ENCODE measurements around the gene MKLN1.

The MKLN1 gene

GRCh38 chr7:131390275-131390674, 62.6 kb downstream of the MKLN1 start:
- H3K56ac ChIP-seq (ENCODE audit: low read length) = no peak overlapping the region
- H3K36me3 ChIP-seq (ENCODE audit: control insufficient read depth, insufficient read depth, low read length) = no peaks in the 10 kb centered on the region
- H3K4me2 ChIP-seq (ENCODE audit: low read length) = no peak overlapping the region
- no peak overlapping the region for H4K8ac ChIP-seq (ENCODE audit: low read depth, low read length)
- H3K9ac ChIP-seq (ENCODE audit: low read length) = no peak overlapping the region
- no CpG with 5 or more reads among the region's 1 CpG for WGBS (ENCODE audit: extremely low coverage, insufficient coverage, low lambda C conversion rate)
- no peaks in the 10 kb centered on the region for H3K79me2 ChIP-seq (ENCODE audit: control insufficient read depth, insufficient read depth, low read length)
- DNase-seq = no peak
- H3K4me1 ChIP-seq (ENCODE audit: control insufficient read depth, low read depth, low read length) = no peaks in the 10 kb centered on the region
- H3K4ac ChIP-seq (ENCODE audit: low read depth, low read length) = no peak overlapping the region
- no peak overlapping the region for H3K27ac ChIP-seq (ENCODE audit: low read depth, low read length)
- no peak overlapping the region for H2AK5ac ChIP-seq (ENCODE audit: low read length)
- H3K4me3 ChIP-seq (ENCODE audit: low read length) = no peak overlapping the region
- H4K5ac ChIP-seq (ENCODE audit: low read length) = no peak overlapping the region
- H3K18ac ChIP-seq (ENCODE audit: low read length) = no peak overlapping the region
- H3K27me3 ChIP-seq (ENCODE audit: insufficient read depth, low read length, poor library complexity) = no peaks in the 10 kb centered on the region
- H2BK5ac ChIP-seq (ENCODE audit: low read length) = no peak overlapping the region
- no peaks in the 10 kb centered on the region for H3K79me1 ChIP-seq (ENCODE audit: low read length)
- no peak overlapping the region for H2BK120ac ChIP-seq (ENCODE audit: low read depth, low read length)
- no peak overlapping the region for H3K23ac ChIP-seq (ENCODE audit: low read length)
- H2BK15ac ChIP-seq (replicated peaks; ENCODE audit: low read depth) = no peak overlapping the region

GRCh38 chr7:131391145-131391544, 63.5 kb downstream of the MKLN1 start:
- DNase-seq = no peak
- H3K79me1 ChIP-seq (ENCODE audit: low read length) = no peaks in the 10 kb centered on the region
- H2AK5ac ChIP-seq (ENCODE audit: low read length) = no peak overlapping the region
- H3K36me3 ChIP-seq (ENCODE audit: control insufficient read depth, insufficient read depth, low read length) = no peaks in the 10 kb centered on the region
- H3K18ac ChIP-seq (ENCODE audit: low read length) = no peak overlapping the region
- no peak overlapping the region for H3K56ac ChIP-seq (ENCODE audit: low read length)
- H3K4me2 ChIP-seq (ENCODE audit: low read length) = no peak overlapping the region
- no peak overlapping the region for H4K5ac ChIP-seq (ENCODE audit: low read length)
- no peak overlapping the region for H2BK15ac ChIP-seq (replicated peaks; ENCODE audit: low read depth)
- no CpG with 5 or more reads among the region's 2 CpGs for WGBS (ENCODE audit: extremely low coverage, insufficient coverage, low lambda C conversion rate)
- H3K4ac ChIP-seq (ENCODE audit: low read depth, low read length) = no peak overlapping the region
- no peaks in the 10 kb centered on the region for H3K4me1 ChIP-seq (ENCODE audit: control insufficient read depth, low read depth, low read length)
- no peaks in the 10 kb centered on the region for H3K79me2 ChIP-seq (ENCODE audit: control insufficient read depth, insufficient read depth, low read length)
- H4K8ac ChIP-seq (ENCODE audit: low read depth, low read length) = no peak overlapping the region
- no peaks in the 10 kb centered on the region for H3K27me3 ChIP-seq (ENCODE audit: insufficient read depth, low read length, poor library complexity)
- H3K23ac ChIP-seq (ENCODE audit: low read length) = no peak overlapping the region
- H2BK5ac ChIP-seq (ENCODE audit: low read length) = no peak overlapping the region
- H2BK120ac ChIP-seq (ENCODE audit: low read depth, low read length) = no peak overlapping the region
- H3K27ac ChIP-seq (ENCODE audit: low read depth, low read length) = no peak overlapping the region
- no peak overlapping the region for H3K9ac ChIP-seq (ENCODE audit: low read length)
- no peak overlapping the region for H3K4me3 ChIP-seq (ENCODE audit: low read length)

- Histone ChIP-seq H3K36me3 (ENCODE audit: control insufficient read depth, insufficient read depth, low read length) (no peaks in the 10 kb centered on the region), H2BK120ac (ENCODE audit: low read depth, low read length) (no peak overlapping the region), H2AK5ac (ENCODE audit: low read length) (no peak overlapping the region), H2BK15ac (replicated peaks; ENCODE audit: low read depth) (no peak overlapping the region), H4K8ac (ENCODE audit: low read depth, low read length) (no peak overlapping the region), H3K18ac (ENCODE audit: low read length) (no peak overlapping the region), H3K9ac (ENCODE audit: low read length) (no peak overlapping the region), H3K4me1 (ENCODE audit: control insufficient read depth, low read depth, low read length) (no peaks in the 10 kb centered on the region), H3K56ac (ENCODE audit: low read length) (no peak overlapping the region), H3K27ac (ENCODE audit: low read depth, low read length) (no peak overlapping the region), H3K79me2 (ENCODE audit: control insufficient read depth, insufficient read depth, low read length) (no peaks in the 10 kb centered on the region), H3K79me1 (ENCODE audit: low read length) (peaks cover 2% of the 10 kb centered on the region), H3K4me3 (ENCODE audit: low read length) (no peak overlapping the region), H4K5ac (ENCODE audit: low read length) (no peak overlapping the region), H3K4ac (ENCODE audit: low read depth, low read length) (no peak overlapping the region), H3K4me2 (ENCODE audit: low read length) (no peak overlapping the region), H2BK5ac (ENCODE audit: low read length) (no peak overlapping the region), H3K27me3 (ENCODE audit: insufficient read depth, low read length, poor library complexity) (no peaks in the 10 kb centered on the region), H3K23ac (ENCODE audit: low read length) (no peak overlapping the region)
- no CpG with 5 or more reads among the region's 1 CpG for WGBS (ENCODE audit: extremely low coverage, insufficient coverage, low lambda C conversion rate)
- no peak for DNase-seq
Observed at GRCh38 chr7:131400681-131401176, 73.1 kb downstream of the MKLN1 start.

GRCh38 chr7:131401194-131401593, 73.5 kb downstream of the MKLN1 start:
- H3K4ac ChIP-seq (ENCODE audit: low read depth, low read length) = no peak overlapping the region
- no peak overlapping the region for H3K4me2 ChIP-seq (ENCODE audit: low read length)
- no peak overlapping the region for H4K8ac ChIP-seq (ENCODE audit: low read depth, low read length)
- no peak overlapping the region for H3K27ac ChIP-seq (ENCODE audit: low read depth, low read length)
- H2BK5ac ChIP-seq (ENCODE audit: low read length) = no peak overlapping the region
- H3K23ac ChIP-seq (ENCODE audit: low read length) = no peak overlapping the region
- no peak overlapping the region for H2BK15ac ChIP-seq (replicated peaks; ENCODE audit: low read depth)
- H3K4me1 ChIP-seq (ENCODE audit: control insufficient read depth, low read depth, low read length) = no peaks in the 10 kb centered on the region
- no peaks in the 10 kb centered on the region for H3K36me3 ChIP-seq (ENCODE audit: control insufficient read depth, insufficient read depth, low read length)
- H3K79me2 ChIP-seq (ENCODE audit: control insufficient read depth, insufficient read depth, low read length) = no peaks in the 10 kb centered on the region
- H3K56ac ChIP-seq (ENCODE audit: low read length) = no peak overlapping the region
- peaks cover 2% of the 10 kb centered on the region for H3K79me1 ChIP-seq (ENCODE audit: low read length)
- H2AK5ac ChIP-seq (ENCODE audit: low read length) = no peak overlapping the region
- no peak overlapping the region for H3K4me3 ChIP-seq (ENCODE audit: low read length)
- no peak overlapping the region for H4K5ac ChIP-seq (ENCODE audit: low read length)
- no peaks in the 10 kb centered on the region for H3K27me3 ChIP-seq (ENCODE audit: insufficient read depth, low read length, poor library complexity)
- DNase-seq = no peak
- no peak overlapping the region for H3K9ac ChIP-seq (ENCODE audit: low read length)
- no peak overlapping the region for H3K18ac ChIP-seq (ENCODE audit: low read length)
- no peak overlapping the region for H2BK120ac ChIP-seq (ENCODE audit: low read depth, low read length)

GRCh38 chr7:131403322-131403721, 75.6 kb downstream of the MKLN1 start:
- Histone ChIP-seq H3K4me3 (ENCODE audit: low read length) (no peak overlapping the region), H3K23ac (ENCODE audit: low read length) (no peak overlapping the region)

GRCh38 chr7:131404226-131404911, 76.7 kb downstream of the MKLN1 start:
- H3K27ac ChIP-seq (ENCODE audit: low read depth, low read length) = no peak overlapping the region
- no CpG with 5 or more reads among the region's 7 CpGs for WGBS (ENCODE audit: extremely low coverage, insufficient coverage, low lambda C conversion rate)

More at GRCh38 chr7:131403322-131403721, 75.6 kb downstream of the MKLN1 start:
- H4K5ac ChIP-seq (ENCODE audit: low read length) = no peak overlapping the region
- H3K27me3 ChIP-seq (ENCODE audit: insufficient read depth, low read length, poor library complexity) = no peaks in the 10 kb centered on the region
- no peak overlapping the region for H2BK120ac ChIP-seq (ENCODE audit: low read depth, low read length)
- WGBS (ENCODE audit: extremely low coverage, insufficient coverage, low lambda C conversion rate) = no CpG with 5 or more reads among the region's 2 CpGs
- no peak overlapping the region for H3K9ac ChIP-seq (ENCODE audit: low read length)
- H3K79me1 ChIP-seq (ENCODE audit: low read length) = peaks cover 2% of the 10 kb centered on the region
- no peak overlapping the region for H4K8ac ChIP-seq (ENCODE audit: low read depth, low read length)
- H3K4me1 ChIP-seq (ENCODE audit: control insufficient read depth, low read depth, low read length) = no peaks in the 10 kb centered on the region
- no peak overlapping the region for H2AK5ac ChIP-seq (ENCODE audit: low read length)
- no peak overlapping the region for H2BK15ac ChIP-seq (replicated peaks; ENCODE audit: low read depth)
- no peaks in the 10 kb centered on the region for H3K36me3 ChIP-seq (ENCODE audit: control insufficient read depth, insufficient read depth, low read length)
- DNase-seq = no peak
- H3K4me2 ChIP-seq (ENCODE audit: low read length) = no peak overlapping the region
- H3K56ac ChIP-seq (ENCODE audit: low read length) = no peak overlapping the region
- no peak overlapping the region for H3K18ac ChIP-seq (ENCODE audit: low read length)
- H2BK5ac ChIP-seq (ENCODE audit: low read length) = no peak overlapping the region
- no peak overlapping the region for H3K4ac ChIP-seq (ENCODE audit: low read depth, low read length)
- no peak overlapping the region for H3K27ac ChIP-seq (ENCODE audit: low read depth, low read length)
- no peaks in the 10 kb centered on the region for H3K79me2 ChIP-seq (ENCODE audit: control insufficient read depth, insufficient read depth, low read length)

More at GRCh38 chr7:131404226-131404911, 76.7 kb downstream of the MKLN1 start:
- H3K79me1 ChIP-seq (ENCODE audit: low read length) = peaks cover 2% of the 10 kb centered on the region
- no peak overlapping the region for H3K4me2 ChIP-seq (ENCODE audit: low read length)
- no peak overlapping the region for H3K9ac ChIP-seq (ENCODE audit: low read length)
- no peak overlapping the region for H2BK120ac ChIP-seq (ENCODE audit: low read depth, low read length)
- H3K4me3 ChIP-seq (ENCODE audit: low read length) = no peak overlapping the region
- no peak overlapping the region for H2AK5ac ChIP-seq (ENCODE audit: low read length)
- H3K23ac ChIP-seq (ENCODE audit: low read length) = no peak overlapping the region
- no peaks in the 10 kb centered on the region for H3K36me3 ChIP-seq (ENCODE audit: control insufficient read depth, insufficient read depth, low read length)
- H3K4me1 ChIP-seq (ENCODE audit: control insufficient read depth, low read depth, low read length) = no peaks in the 10 kb centered on the region
- no peak overlapping the region for H3K56ac ChIP-seq (ENCODE audit: low read length)
- no peaks in the 10 kb centered on the region for H3K27me3 ChIP-seq (ENCODE audit: insufficient read depth, low read length, poor library complexity)
- no peak for DNase-seq
- H3K4ac ChIP-seq (ENCODE audit: low read depth, low read length) = no peak overlapping the region
- H4K5ac ChIP-seq (ENCODE audit: low read length) = no peak overlapping the region
- H2BK15ac ChIP-seq (replicated peaks; ENCODE audit: low read depth) = no peak overlapping the region
- no peak overlapping the region for H4K8ac ChIP-seq (ENCODE audit: low read depth, low read length)
- no peaks in the 10 kb centered on the region for H3K79me2 ChIP-seq (ENCODE audit: control insufficient read depth, insufficient read depth, low read length)
- H2BK5ac ChIP-seq (ENCODE audit: low read length) = no peak overlapping the region
- H3K18ac ChIP-seq (ENCODE audit: low read length) = no peak overlapping the region
